GM12878 (cell line): ENCODE measurements around the gene PPP1R26. TPM values are rescaled to one million over a fixed set of nuclear protein-coding genes. Genes with fewer than 3 reads are reported as not detected.

ENCODE experiments used
- ATAC-seq: fragments of 200-7000 bp; cut with Tn5 transposase; 3 replicates; pipeline ENCODE4 v1.9.1; 2020; ENCODE audit warnings: mild to moderate bottlenecking, moderate library complexity
- BruUV-seq: library from RNA; stranded (reverse); fragments of 400-500 nt; replicated peaks from 2 replicates; lab custom pipeline; 2021; lab: Mats Ljungman, UMichigan
- CTCF ChIA-PET: fragments of 300-600 bp; sonication (Branson Sonifier 250); formaldehyde crosslinking; extraction: SDS; loops from one replicate; lab custom pipeline; 2021; ENCODE audit warnings: inconsistent platforms; lab: Yijun Ruan, JAX
- POLR2A ChIA-PET: fragments of 350-600 bp; formaldehyde crosslinking; extraction: SDS; loops from one replicate; lab custom pipeline; 2021; ENCODE audit warnings: inconsistent platforms; lab: Charles Lee
- RAD21 ChIA-PET: fragments of 300-600 bp; sonication (Branson Sonifier 250); formaldehyde crosslinking; loops from one replicate; lab custom pipeline; 2023; ENCODE audit warnings: antibody characterized with exemption; ENCODE audit not compliant: unreplicated experiment; lab: Charles Lee
- SMC1A ChIA-PET: fragments of 300-600 bp; sonication (Branson Sonifier 250); formaldehyde crosslinking; loops from one replicate; lab custom pipeline; 2023; ENCODE audit not compliant: unreplicated experiment, uncharacterized antibody; lab: Charles Lee
- DNase-seq: peaks from one replicate; pipeline ENCODE4 v3.0.0-alpha.2; 2011; ENCODE audit warnings: low read depth, low spot score
- FAIRE-seq: peaks from 3 replicates; lab custom pipeline; 2011; peaks lifted over from hg19 to GRCh38; lab: Jason Lieb, UNC
- H2AFZ ChIP-seq: 2 replicates; pipeline ENCODE4 v1.6.0; 2011; ENCODE audit warnings: low read depth, low read length, control low read depth; ENCODE audit not compliant: control insufficient read depth
- H3K27ac ChIP-seq: 2 replicates; pipeline ENCODE4 v1.5.1; 2011; ENCODE audit warnings: control low read depth; ENCODE audit not compliant: control insufficient read depth, insufficient read depth
- H3K27me3 ChIP-seq, 2 experiments: replicated peaks in 1 of 2; 2 replicates each; pipeline versions ENCODE4 v1.6.0 to v1.6.1; 2011; ENCODE audit warnings: low read length in 1 of 2; ENCODE audit not compliant: control insufficient read depth in 2 of 2, insufficient read depth in 2 of 2
- H3K36me3 ChIP-seq, 2 experiments: 2 replicates each; pipeline ENCODE4 v1.5.1; 2011; ENCODE audit warnings: low read length in 1 of 2; ENCODE audit not compliant: control insufficient read depth in 2 of 2, insufficient read depth in 2 of 2
- H3K4me1 ChIP-seq: 2 replicates; pipeline ENCODE4 v1.6.1; 2011; ENCODE audit warnings: mild to moderate bottlenecking, low read length, moderate library complexity, mixed read lengths; ENCODE audit not compliant: control insufficient read depth, insufficient read depth
- H3K4me2 ChIP-seq: 2 replicates; pipeline ENCODE4 v1.6.0; 2011; ENCODE audit warnings: control low read depth; ENCODE audit not compliant: control insufficient read depth, insufficient read depth
- H3K4me3 ChIP-seq: fragments of 200-600 bp; sonication (generic); 2 replicates; pipeline ENCODE4 v1.5.1; 2016
- H3K79me2 ChIP-seq: 2 replicates; pipeline ENCODE4 v1.6.0; 2011; ENCODE audit warnings: low read length; ENCODE audit not compliant: control insufficient read depth, insufficient read depth
- H3K9ac ChIP-seq: 2 replicates; pipeline ENCODE4 v1.8.0; 2011; ENCODE audit warnings: low read length, control low read depth, mixed read lengths; ENCODE audit not compliant: control insufficient read depth, insufficient read depth
- H3K9me3 ChIP-seq: replicated peaks from 3 replicates; pipeline ENCODE4 v1.5.1; 2011; ENCODE audit warnings: mild to moderate bottlenecking, low read length; ENCODE audit not compliant: control insufficient read depth, insufficient read depth
- H4K20me1 ChIP-seq: 2 replicates; pipeline ENCODE4 v1.6.0; 2011; ENCODE audit not compliant: control insufficient read depth, insufficient read depth
- CREB1 ChIP-seq: IDR thresholded peaks from 2 replicates; pipeline ENCODE4 v1.6.1; 2012; ENCODE audit warnings: low read depth, mild to moderate bottlenecking, inconsistent platforms
- JUND ChIP-seq: IDR thresholded peaks from 2 replicates; pipeline ENCODE4 v1.6.1; 2012; ENCODE audit warnings: low read depth, mild to moderate bottlenecking, low read length, improper control_type of control experiment, moderate library complexity
- KAT2A ChIP-seq: conservative IDR thresholded peaks from 2 replicates; pipeline ENCODE4 v1.6.1; 2011; ENCODE audit warnings: low read depth, low read length; ENCODE audit not compliant: control insufficient read depth
- NR2F1 ChIP-seq: fragments of 450-650 bp; conservative IDR thresholded peaks from 2 replicates; pipeline ENCODE4 v1.6.1; 2017; ENCODE audit warnings: mild to moderate bottlenecking
- POLR2AphosphoS5 ChIP-seq: IDR thresholded peaks from 2 replicates; pipeline ENCODE4 v1.6.1; 2011; ENCODE audit warnings: mild to moderate bottlenecking, low read length, inconsistent platforms
- RUNX3 ChIP-seq: IDR thresholded peaks from 2 replicates; pipeline ENCODE4 v1.6.1; 2012; ENCODE audit warnings: low read length, inconsistent platforms
- WGBS: methylation state at CpG from one replicate; pipeline ENCODE4 v1.1.6; 2016; ENCODE audit warnings: low lambda C conversion rate; ENCODE audit not compliant: insufficient replicate concordance, insufficient coverage; ENCODE audit errors: missing lambda C conversion rate; 5-methylcytosine and 5-hydroxymethylcytosine counted together
- in situ Hi-C: fragments of 300-500 bp; cut with MboI; formaldehyde crosslinking; loops from 9 replicates; pipeline ENCODE4 v1.14.3; 2018; ENCODE audit warnings: mixed read lengths
- intact Hi-C: fragments of 100-400 bp; cut with micrococcal nuclease; formaldehyde crosslinking; loops from one replicate; pipeline ENCODE4 v1.14.2; 2022; ENCODE audit not compliant: unreplicated experiment
- polyA plus RNA-seq, 11 experiments: library from polyadenylated mRNA; depleted of rRNA in 4 of 11; unstranded in 6 of 11; stranded (reverse) in 5 of 11; fragments of >200 nt; fragmentation: Nextera tagmentation in 4 of 11; fragmentation: Illumina TruSeq in 1 of 11; extraction: Ambion mirVana in 4 of 11; extraction: Trizol in 1 of 11; gene quantifications; 1 replicate in 1 of 11; 2 replicates in 10 of 11; pipeline versions ENCODE4 v1.2.1 to v1.2.3, GENCODE V29; 2011 to 2016; ENCODE audit warnings: inconsistent platforms in 2 of 11, missing spikeins in 2 of 11, low read depth in 1 of 11
- total RNA-seq, 4 experiments: library from RNA; depleted of rRNA in 3 of 4; stranded (reverse); fragments of >200 nt in 3 of 4; fragmentation: Illumina TruSeq in 1 of 4; extraction: Trizol in 1 of 4; gene quantifications; 2 replicates each; pipeline versions ENCODE4 v1.2.1 to v1.2.3, GENCODE V29; 2013 to 2021
- TF ChIP-seq, protein P1 (sequence below): IDR thresholded peaks from 2 replicates; pipeline ENCODE4 v1.6.1; 2011; ENCODE audit warnings: borderline replicate concordance, low read depth, mild to moderate bottlenecking, moderate library complexity, low read length; ENCODE audit not compliant: insufficient read depth, poor library complexity, severe bottlenecking
- TF ChIP-seq, protein P2 (sequence below): fragments of 150-350 bp; IDR thresholded peaks from 2 replicates; pipeline ENCODE4 v1.6.1; 2014; ENCODE audit warnings: mild to moderate bottlenecking, low read depth, low read length
- TF ChIP-seq, protein P3 (sequence below): fragments of 450-650 bp; IDR thresholded peaks from 2 replicates; pipeline ENCODE4 v1.6.1; 2017; ENCODE audit warnings: mild to moderate bottlenecking, moderate library complexity
- TF ChIP-seq, protein P4 (sequence below): fragments of 450-650 bp; IDR thresholded peaks from 2 replicates; pipeline ENCODE4 v1.6.1; 2017; ENCODE audit warnings: low read depth, mild to moderate bottlenecking, moderate library complexity

PPP1R26 gene
- total and polyA plus RNA-seq, 10 of the 15 experiments (the other 5 are each of a cell fraction or from before 2014, with no cell fraction given), result 0.02 to 1.9 (median 0.18) TPM

DNA sequence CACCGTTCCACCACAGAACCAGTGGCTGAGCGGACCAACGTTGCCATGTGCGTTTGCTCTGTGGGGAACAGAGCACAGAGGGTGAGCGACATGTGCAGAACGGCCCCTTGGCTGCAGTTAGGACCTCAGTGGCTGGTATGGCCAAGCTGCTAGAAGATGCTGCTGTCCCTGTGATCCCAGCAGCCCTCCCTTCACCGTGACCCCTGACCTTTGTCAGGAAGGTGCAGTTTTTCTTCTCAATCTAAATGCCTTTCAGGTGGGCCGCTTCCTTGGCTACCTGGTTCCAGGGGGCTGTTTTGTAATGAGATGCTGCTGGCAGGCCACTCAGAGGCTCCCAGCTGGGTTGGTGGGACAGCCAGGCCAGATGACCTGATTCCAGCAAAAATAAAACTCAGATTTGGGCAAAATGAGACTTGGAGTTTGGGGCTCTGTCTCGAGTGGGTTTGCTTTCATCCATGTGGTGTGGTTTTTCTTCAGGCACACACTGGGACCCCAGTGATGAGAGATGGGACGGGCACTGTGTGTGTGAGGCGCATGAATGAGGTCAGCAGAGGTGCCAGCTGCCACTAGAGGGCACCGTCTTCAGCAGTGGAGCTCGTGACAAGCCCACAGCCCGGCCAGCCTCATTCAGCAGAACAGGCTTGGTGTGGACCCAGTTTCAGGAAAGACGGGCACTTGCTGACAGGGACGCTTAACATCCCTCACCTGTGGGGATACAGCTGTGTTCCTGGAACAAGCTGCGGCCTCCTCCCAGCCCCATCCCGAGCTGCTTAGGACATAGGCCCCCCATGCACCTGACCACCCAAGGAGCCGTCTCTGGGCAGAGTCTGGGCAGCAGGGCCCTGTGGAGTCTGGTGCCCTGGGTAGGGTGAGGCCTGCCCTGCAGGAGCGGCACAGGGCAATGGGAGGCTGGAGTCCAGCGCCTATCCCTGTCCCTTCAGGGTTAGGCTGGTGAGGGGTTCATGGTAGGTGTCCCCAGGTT, 25.0 kb downstream of the PPP1R26 start (continued):
- 0 out of 2 replicates have a peak, but pooled peaks have one; percentile 10 for TF ChIP-seq NR2F1
- TF ChIP-seq JUND, result no peak
- TF ChIP-seq CREB1, result peak; percentile 35; the same call in 1 of the 2 replicates
- TF ChIP-seq, protein P1, sequence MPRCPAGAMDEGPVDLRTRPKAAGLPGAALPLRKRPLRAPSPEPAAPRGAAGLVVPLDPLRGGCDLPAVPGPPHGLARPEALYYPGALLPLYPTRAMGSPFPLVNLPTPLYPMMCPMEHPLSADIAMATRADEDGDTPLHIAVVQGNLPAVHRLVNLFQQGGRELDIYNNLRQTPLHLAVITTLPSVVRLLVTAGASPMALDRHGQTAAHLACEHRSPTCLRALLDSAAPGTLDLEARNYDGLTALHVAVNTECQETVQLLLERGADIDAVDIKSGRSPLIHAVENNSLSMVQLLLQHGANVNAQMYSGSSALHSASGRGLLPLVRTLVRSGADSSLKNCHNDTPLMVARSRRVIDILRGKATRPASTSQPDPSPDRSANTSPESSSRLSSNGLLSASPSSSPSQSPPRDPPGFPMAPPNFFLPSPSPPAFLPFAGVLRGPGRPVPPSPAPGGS, result peak; percentile 22

DNA sequence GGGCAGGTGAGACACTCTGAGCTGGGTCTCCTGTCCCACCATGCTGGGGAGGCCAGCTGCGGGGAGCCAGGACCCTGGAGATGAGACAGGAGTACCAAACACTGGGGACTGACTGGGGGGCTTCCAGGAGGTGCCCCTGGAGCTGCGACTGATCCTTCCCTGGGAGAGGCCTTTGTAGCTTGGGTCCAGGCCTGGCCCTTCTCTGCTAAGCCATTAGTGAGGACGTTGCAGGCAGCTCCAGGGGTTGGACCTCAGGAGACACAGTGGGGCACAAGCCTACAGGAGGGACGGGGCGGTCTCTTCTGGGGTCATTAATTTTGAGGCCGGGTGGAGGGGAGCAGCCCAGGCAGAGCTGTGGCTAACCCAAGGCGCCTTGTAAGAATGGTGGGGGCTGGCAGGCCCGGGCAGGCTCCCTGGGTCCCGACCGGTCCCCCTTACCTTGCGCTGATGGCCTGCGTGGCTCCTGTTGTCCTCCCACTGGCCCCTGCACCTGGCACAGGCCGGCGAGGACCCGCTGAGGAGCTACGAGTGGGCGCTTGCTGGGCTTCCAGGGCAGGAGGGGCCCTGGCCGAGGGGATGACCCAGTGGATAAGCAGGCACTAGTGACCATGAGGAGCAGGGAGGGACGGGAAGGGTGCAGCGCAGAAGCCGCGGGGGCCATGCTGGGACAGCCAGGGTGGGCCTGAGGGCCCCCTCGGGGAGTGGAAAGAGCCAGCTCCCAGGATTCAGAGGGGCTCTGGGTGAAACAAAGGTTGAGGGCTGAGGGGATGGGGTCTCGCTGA, 26.0 kb downstream of the PPP1R26 start:
- RAD21 ChIA-PET, result no interaction called here
- no TSS peak for BruUV-seq
- H3K27ac ChIP-seq, result no peak overlapping the region
- H3K36me3 ChIP-seq, result peaks cover 10 to 22% of the 10 kb centered on the region in 2 experiments; a peak in 3 of 4 replicates
- H3K4me1 ChIP-seq, result peaks cover 6% of the 10 kb centered on the region
- 82% methylated on average over 20 of the region's 24 CpGs for WGBS
- in situ Hi-C loops, result no loop called here
- H3K9ac ChIP-seq, result no peak overlapping the region
- SMC1A ChIA-PET, result no interaction called here
- no peak overlapping the region for H3K4me3 ChIP-seq
- ATAC-seq (no peak), DNase-seq (no peak), FAIRE-seq (no peak)
- H3K27me3 ChIP-seq, result no peaks in the 10 kb centered on the region
- H2AFZ ChIP-seq, result no peak overlapping the region
- intact Hi-C loops, result no loop called here
- CTCF ChIA-PET, result no interaction called here
- H3K79me2 ChIP-seq, result peaks cover 14% of the 10 kb centered on the region
- POLR2A ChIA-PET, result no interaction called here
- H3K9me3 ChIP-seq, result no peaks in the 10 kb centered on the region; the same call in 2 of the 3 replicates
- no peak overlapping the region for H3K4me2 ChIP-seq
- peaks cover 4% of the 10 kb centered on the region; the same call in 1 of the 2 replicates for H4K20me1 ChIP-seq
- TF ChIP-seq, protein P2, sequence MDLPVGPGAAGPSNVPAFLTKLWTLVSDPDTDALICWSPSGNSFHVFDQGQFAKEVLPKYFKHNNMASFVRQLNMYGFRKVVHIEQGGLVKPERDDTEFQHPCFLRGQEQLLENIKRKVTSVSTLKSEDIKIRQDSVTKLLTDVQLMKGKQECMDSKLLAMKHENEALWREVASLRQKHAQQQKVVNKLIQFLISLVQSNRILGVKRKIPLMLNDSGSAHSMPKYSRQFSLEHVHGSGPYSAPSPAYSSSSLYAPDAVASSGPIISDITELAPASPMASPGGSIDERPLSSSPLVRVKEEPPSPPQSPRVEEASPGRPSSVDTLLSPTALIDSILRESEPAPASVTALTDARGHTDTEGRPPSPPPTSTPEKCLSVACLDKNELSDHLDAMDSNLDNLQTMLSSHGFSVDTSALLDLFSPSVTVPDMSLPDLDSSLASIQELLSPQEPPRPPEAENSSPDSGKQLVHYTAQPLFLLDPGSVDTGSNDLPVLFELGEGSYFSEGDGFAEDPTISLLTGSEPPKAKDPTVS, result no peak
- TF ChIP-seq, protein P3, sequence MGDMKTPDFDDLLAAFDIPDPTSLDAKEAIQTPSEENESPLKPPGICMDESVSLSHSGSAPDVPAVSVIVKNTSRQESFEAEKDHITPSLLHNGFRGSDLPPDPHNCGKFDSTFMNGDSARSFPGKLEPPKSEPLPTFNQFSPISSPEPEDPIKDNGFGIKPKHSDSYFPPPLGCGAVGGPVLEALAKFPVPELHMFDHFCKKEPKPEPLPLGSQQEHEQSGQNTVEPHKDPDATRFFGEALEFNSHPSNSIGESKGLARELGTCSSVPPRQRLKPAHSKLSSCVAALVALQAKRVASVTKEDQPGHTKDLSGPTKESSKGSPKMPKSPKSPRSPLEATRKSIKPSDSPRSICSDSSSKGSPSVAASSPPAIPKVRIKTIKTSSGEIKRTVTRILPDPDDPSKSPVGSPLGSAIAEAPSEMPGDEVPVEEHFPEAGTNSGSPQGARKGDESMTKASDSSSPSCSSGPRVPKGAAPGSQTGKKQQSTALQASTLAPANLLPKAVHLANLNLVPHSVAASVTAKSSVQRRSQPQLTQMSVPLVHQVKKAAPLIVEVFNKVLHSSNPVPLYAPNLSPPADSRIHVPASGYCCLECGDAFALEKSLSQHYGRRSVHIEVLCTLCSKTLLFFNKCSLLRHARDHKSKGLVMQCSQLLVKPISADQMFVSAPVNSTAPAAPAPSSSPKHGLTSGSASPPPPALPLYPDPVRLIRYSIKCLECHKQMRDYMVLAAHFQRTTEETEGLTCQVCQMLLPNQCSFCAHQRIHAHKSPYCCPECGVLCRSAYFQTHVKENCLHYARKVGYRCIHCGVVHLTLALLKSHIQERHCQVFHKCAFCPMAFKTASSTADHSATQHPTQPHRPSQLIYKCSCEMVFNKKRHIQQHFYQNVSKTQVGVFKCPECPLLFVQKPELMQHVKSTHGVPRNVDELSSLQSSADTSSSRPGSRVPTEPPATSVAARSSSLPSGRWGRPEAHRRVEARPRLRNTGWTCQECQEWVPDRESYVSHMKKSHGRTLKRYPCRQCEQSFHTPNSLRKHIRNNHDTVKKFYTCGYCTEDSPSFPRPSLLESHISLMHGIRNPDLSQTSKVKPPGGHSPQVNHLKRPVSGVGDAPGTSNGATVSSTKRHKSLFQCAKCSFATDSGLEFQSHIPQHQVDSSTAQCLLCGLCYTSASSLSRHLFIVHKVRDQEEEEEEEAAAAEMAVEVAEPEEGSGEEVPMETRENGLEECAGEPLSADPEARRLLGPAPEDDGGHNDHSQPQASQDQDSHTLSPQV, result no peak
- TF ChIP-seq POLR2AphosphoS5, result peak; percentile 26; the same call in 1 of the 2 replicates
- TF ChIP-seq, protein P4, sequence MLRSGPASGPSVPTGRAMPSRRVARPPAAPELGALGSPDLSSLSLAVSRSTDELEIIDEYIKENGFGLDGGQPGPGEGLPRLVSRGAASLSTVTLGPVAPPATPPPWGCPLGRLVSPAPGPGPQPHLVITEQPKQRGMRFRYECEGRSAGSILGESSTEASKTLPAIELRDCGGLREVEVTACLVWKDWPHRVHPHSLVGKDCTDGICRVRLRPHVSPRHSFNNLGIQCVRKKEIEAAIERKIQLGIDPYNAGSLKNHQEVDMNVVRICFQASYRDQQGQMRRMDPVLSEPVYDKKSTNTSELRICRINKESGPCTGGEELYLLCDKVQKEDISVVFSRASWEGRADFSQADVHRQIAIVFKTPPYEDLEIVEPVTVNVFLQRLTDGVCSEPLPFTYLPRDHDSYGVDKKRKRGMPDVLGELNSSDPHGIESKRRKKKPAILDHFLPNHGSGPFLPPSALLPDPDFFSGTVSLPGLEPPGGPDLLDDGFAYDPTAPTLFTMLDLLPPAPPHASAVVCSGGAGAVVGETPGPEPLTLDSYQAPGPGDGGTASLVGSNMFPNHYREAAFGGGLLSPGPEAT, result no peak
- TF ChIP-seq RUNX3, result no peak
- no peak for TF ChIP-seq KAT2A
